NCI-H1092 (cell line): Measurements from ENCODE around the gene MAEA.

ENCODE experiments used
- DNase-seq: peaks from one replicate; lab custom pipeline; 2025; lab: John Stamatoyannopoulos, UW

The MAEA gene

DNA sequence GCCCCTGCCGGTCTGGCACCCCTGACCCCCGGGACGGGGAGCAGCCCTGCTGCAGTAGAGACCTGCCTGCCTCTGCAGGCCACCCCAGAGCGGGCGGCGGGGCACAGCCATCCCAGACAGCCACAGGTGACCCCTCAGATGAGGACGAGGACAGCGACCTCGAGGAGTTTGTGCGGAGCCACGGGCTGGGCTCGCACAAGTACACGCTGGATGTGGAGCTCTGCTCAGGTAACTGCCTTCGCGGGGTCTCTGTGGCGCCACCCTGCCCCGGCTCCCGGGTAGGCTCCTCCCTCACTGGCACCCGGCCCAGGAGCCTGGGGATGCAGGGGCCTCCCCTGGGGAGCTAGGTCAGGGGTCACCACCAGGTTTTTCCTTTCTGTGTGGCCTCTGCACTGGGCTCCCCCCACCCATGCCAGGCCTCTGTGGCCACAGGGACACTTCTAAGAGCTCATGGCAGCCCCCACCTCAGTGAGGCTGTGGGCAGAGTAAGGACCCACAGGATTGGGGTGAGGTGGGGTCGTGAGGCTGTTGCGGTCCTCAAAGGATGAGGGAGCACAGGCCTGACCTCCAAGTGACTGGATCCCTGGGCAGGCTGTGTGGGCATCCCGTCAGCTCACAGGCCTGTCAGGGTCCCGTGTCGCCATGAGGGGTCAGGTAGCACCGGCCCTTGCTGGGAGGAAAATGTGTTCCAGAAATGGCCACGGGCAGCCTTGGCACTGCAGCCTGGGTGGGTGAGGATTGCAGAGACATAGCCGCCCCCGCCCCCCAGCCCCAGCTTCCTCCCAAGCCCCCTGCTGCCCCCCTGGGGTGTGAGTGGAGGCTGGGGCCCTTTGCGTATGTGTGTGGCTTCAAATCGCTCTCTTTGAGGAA is 63.7 kb downstream of the MAEA start:
- DNase-seq, result no peak

DNA sequence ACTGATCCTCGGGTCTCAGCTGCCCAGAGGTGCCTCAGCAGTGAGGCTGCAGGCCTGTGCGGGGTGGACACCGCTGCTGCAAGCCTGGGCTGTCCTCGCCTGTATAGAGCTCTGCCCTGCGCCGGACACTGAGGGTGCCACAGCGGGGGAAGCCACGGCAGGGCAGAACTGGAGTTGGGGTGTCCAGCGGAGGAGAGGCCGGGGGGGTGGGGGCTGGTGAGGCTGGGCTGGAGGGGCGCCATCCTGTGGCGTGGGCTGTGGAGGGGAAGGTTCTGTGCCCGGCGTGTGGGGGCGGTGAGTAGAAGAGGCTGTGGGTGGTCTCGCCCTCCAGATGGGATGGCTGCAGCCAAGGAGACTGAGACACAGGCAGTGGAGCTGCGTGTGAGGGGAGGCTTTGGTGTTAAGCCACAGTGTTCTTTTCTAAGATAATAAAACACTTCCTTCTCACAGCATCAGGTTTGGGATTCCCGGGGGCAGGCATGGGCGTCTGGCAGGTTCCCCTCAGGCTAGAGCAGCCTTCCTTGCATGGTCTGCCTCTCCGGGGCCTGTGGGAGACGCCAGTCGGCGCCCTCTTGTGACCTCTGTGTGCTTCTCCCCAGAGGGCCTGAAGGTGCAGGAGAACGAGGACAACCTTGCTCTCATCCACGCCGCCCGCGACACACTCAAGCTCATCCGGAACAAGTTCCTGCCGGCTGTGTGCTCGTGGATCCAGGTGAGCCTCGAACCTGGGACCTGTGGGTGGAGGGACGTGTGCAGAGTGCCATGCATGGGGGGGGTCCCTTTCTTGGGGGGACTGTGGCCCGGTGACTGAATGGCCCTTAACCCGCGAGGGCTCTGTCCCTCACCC is 64.7 kb downstream of the MAEA start:
- DNase-seq, result no peak

DNA sequence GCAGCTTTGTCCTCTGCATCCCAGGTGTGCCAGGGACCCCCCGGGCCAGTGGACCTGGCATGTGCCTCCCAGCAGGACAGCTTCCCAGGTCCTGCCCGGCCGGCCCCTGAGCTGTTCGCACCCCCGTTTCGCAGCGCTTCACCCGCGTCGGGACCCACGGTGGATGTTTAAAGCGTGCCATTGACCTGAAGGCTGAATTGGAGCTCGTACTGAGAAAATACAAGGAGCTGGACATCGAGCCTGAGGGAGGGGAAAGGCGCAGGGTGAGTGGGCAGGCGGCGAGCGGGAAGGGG is 65.2 kb downstream of the MAEA start:
- no peak for DNase-seq

DNA sequence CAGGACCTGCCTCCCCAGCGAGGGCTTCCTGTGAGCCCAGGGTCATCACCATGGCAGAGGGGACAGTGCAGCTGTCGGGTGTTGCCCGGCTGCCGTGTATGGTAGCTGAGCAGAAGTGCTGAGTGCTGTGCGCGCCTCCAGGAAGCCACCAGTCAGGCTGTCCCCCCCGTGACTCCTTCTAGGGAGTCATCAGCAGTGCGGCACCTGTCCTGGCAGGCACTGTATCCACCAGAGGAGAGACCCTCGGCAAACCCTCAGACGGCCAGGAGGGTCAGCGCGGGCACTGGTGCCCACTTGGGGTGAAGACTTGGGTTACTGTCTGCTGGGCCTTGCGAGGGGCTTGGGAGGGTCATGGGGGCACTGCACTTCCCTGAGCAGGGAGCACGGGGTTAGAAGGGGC is 65.7 kb downstream of the MAEA start:
- no peak for DNase-seq

DNA sequence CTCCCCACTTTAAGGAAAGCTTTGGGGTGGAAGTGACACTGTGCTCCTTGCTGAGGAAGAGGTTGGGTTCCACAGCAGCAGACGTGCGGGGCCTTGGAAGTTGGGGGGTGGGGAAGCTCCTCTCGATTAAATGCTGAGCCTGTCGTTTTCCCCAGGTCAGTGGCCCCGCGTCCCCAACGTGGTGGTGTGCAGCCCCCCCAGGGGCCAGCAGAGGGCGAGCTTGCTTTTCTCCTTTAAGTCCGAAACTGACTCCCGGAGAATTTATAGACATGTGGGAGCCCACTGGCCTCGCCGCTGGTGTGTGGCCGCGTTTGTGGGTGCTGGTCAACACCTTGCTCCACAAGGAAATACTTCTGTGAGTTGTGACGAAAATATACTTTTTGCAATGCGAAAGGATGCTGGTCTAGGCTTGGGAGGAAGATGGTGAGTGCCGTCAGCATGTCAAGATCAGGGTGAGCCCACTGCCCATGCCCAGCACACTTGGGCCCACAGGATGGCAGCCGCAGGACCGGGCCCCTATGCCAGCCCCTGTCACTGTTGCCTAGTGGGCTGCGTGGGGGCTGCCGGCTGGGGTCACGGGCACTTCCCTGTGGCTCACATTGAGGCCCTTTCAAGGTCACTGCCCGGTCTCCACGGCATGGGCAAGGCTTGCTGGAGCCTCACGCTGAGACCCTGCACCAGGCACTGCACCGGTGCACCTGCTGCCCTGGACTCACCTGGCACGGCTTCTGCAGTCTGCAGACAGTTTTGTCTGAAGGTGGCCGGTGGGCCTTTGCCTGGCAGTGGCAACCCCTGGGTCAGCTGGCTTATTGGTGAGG is 66.7 kb downstream of the MAEA start:
- DNase-seq, result peak; percentile 51

DNA sequence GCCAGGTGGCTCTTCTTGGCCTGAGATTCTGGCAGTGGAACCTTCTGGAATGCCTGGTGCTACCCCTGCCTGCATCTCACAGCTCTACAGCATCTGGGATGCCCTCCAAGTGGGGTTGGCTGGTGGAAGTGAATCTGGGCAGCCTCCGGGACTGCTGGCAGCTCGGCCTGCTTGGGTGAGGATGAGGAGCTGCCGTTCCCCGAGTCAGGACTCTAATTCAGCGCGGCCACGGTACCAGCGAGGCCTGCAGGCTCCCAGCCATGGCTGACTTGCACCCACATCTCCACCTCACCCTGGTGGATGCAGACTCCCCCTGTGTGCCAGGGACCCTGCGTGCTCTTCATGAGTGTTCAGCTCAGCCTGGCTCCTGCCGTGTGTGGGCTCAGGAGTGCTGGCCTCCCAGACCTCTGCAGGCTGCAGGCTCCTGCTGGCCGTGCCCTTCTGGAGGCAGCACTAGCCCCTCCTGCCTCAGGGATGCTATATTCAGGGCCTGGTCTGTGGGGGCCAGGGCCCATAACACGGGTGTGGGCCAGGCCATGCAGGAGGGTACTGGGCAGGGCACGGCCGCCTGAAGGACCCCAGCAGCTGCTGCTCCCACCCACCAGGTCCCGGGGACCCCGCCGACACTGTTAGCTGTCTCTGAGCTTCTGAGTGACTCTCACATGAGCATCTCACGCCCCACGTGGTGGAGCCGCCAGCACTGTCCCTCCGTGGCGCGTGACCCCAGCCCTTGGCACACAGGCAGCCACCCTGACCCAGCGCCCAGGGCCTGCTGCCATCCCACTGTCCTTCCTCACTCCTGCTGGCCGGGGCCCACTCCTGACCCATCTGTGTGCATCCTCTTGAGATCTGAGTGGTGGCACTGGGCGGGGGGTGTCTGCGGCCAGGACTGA is 67.9 kb downstream of the MAEA start:
- no peak for DNase-seq

DNA sequence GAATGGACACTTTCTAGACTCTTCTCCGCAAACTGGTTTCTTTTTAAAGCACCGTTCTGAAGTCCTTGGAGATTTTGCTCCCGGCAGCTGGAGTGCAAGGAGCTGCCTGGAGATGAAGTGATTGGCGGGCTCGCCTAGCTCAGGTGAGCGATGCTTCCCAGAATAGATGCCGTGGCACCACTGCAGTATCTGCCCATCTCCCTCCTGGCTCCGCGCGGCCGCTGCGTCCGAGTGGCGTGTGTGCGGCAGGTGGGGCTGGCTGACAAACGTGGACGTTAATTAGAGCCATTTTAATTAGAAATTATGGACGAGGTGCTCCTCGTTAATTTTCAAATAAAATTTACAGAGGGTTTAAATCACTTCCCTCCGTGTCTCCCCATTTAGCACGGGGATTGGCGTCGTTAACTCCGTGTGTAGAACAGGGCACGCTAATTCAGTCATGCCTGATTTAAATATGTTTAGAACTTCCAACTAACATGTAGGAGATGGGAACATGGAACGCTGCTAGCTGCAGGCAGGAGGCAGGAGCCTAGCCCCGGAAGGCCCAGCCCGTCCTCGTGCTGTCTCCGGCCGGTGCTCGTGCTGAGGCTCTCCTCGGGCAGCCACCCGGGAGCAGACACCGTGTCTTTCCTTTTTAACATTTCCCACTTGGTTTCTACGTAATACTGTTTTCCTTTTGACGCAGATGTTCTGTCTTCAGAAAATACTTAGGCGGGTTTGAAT is 68.9 kb downstream of the MAEA start:
- DNase-seq, result no peak

- no peak for DNase-seq
Measured at GRCh38 chr4:1359144-1359501, 69.4 kb downstream of the MAEA start.

- no peak for DNase-seq
Measured at GRCh38 chr4:1359976-1360375, 70.3 kb downstream of the MAEA start.

DNA sequence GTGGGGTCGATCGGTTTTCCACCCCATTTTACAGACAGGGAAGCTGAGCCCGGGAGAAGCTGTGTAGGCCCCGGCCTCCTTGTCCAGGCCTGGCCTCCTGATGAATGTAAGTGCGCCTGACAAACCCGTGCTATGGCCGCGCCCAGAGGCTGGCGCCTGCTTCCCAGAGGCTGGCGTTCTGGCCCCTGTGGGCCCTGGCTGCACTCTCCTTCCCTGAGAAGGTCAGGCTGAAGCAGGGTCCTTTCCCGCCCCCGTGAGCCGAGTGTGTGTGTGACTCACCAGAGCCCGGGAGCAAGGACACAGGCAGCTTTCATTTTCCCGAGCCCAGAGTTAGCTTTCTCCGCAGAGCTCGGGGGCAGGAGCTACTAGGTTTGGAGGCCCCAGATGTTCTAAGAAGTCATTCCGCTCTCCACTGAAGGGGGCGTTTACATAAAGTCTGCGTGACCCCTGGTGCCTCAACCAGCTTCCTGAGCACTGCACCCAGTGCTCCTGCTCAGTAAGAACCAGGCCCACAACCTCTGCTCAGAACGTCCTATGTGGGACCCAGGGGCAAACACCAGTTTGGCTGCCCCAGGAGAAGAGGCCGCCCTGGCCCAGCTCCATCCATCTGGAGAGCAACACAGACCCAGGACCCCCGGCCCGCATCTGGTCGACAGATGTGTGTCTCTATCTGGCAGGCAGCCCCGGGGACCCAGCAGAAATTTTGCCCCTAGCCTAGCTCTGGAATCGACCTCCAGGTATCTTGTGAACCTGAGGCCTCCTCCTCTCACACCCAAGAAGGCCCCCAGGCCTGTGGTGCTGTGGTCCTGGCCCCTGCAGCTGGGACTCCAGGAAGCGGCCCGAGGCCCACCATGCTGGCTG is 71.0 kb downstream of the MAEA start:
- no peak for DNase-seq

DNA sequence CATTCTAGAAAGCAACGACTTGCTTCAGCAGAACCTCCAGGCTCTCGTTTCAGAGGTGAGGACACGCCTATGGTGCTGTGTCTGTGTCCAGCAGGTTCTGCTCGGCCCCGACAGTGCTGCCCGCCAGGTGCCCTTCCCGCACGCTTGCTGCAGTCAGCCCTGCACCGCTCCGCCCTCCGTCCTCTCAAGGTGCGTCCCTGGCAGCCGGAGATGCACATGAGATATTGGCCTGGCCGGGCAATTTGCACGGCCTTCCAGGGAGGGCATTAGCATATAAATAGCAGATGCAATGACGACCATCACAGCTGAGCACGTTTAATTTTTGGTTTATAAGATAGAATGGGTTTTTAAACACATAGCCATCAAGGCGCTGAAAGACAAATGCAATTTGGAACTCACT is 71.7 kb downstream of the MAEA start:
- DNase-seq, result no peak

GRCh38 chr4:1362046-1362445 is 72.4 kb downstream of the MAEA start:
- no peak for DNase-seq

DNA sequence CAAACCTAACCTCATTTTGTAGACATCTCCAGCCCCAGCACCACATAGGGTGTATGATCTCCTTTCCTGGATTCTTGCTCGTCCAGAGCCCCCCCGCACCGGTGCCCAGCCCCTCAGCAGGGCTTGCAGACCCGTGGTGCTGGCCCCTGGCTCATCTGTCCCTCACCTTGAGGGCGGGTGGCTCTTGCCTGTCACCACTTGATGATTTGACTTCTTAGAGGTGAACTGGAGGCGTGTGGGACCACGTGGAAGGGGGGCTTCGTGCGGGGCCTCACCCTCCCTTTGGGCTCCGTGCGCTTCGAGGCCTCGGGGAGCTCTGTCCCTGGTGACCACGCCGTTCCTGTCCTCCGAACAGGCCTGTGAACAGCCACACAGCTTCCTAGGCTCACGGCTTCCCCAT is 72.8 kb downstream of the MAEA start:
- no peak for DNase-seq

DNA sequence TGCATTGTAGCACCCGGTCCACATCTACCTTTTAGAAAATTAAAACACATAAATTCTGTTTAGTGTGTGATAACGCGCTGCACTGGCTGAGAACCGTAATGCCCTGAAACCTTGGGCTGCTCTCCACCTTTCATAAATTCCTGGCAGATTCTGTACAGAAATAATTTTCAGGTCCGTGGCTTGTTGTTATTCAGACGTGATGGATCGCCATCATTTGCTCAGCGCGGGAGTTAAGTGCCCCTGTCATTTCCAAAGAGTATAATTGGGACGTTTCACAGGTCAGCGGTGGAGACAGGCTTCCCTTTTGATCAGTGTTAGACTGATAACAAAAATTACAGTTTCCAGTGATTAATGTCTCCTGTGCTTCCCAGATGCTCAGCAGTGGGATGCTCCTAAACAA is 73.8 kb downstream of the MAEA start:
- no peak for DNase-seq

GRCh38 chr4:1364217-1364616 is 74.5 kb downstream of the MAEA start:
- no peak for DNase-seq

- no peak for DNase-seq
Measured at GRCh38 chr4:1364748-1365147, 75.1 kb downstream of the MAEA start.

GRCh38 chr4:1365271-1366178 is 75.8 kb downstream of the MAEA start:
- DNase-seq, result no peak

DNA sequence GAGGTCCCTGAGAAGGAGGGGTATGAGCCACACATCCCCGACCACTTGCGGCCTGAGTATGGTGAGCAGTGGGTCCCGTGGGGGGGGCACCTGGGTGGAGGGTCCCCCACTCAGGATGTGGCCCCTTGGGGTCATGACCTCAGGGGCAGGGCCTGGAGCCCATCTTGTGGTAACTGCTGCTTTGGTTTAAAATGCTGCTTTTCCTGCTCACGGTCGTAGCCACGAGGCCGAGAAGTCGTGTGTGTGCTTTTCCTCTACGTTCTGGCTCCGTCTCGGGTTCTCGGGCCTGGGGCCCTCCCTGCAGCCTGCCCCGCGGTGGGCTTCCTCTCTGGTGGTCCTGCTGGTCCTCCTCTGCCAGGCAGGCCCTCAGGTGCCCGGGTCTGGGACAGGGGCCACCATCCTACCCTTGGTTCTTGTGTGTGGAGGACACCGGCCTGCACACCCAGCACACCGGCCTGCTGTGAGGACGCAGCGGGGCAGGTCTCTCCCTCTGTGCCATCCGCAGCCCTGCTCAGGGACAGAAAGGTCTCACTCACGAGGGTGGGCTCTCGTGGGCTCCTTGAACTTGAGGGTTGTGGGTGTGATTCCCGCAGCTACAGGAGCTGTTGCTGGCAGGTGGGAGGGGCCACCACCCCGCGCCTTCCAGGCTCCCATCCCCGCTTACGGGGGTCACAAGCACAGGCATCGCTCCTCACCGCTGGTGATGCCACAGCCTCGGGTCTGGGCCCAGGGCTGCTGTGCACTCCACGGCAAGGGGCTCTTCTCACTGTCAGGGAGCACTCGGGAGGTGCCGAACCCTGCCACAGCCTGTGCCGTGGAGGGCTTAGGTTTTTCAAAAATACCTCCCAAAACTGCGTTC is 76.9 kb downstream of the MAEA start:
- DNase-seq, result no peak
